Measurements from ENCODE around the gene TM2D1.
"Not testable (repeated sequence)": the region's sequence is repeated elsewhere in the genome, so short reads cannot be mapped to it uniquely, and the experiment has no call there.

Gene TM2D1

GRCh38 chr1:61743716-61744580, 19.0 kb upstream of the TM2D1 start:
- no peak overlapping the region for H3K4me3 ChIP-seq (ENCODE audit: low read length)

GRCh38 chr1:61743431-61743705, 18.4 kb upstream of the TM2D1 start:
- WGBS (ENCODE audit: insufficient coverage, insufficient read length) = no CpG with 5 or more reads among the region's 5 CpGs
- no peak for DNase-seq (ENCODE audit: low read depth, low spot score)
- Histone ChIP-seq H3K4me3 (ENCODE audit: low read length) (peak overlapping the region; percentile 93; the same call in 1 of the 2 replicates), H3K4me1 (ENCODE audit: control insufficient read depth, insufficient read depth, low read length) (peaks cover 3% of the 10 kb centered on the region; the same call in 1 of the 2 replicates), H3K27ac (ENCODE audit: low read length) (no peak overlapping the region), H3K27me3 (ENCODE audit: control insufficient read depth, insufficient read depth, low read length) (no peaks in the 10 kb centered on the region), H3K36me3 (ENCODE audit: control insufficient read depth, insufficient read depth, low read length) (no peaks in the 10 kb centered on the region), H3K9me3 (ENCODE audit: control insufficient read depth, insufficient read depth, low read length) (no peaks in the 10 kb centered on the region)

More at GRCh38 chr1:61743716-61744580, 19.0 kb upstream of the TM2D1 start:
- Histone ChIP-seq H3K9me3 (ENCODE audit: control insufficient read depth, insufficient read depth, low read length) (no peaks in the 10 kb centered on the region), H3K36me3 (ENCODE audit: control insufficient read depth, insufficient read depth, low read length) (no peaks in the 10 kb centered on the region), H3K27me3 (ENCODE audit: control insufficient read depth, insufficient read depth, low read length) (no peaks in the 10 kb centered on the region), H3K27ac (ENCODE audit: low read length) (no peak overlapping the region), H3K4me1 (ENCODE audit: control insufficient read depth, insufficient read depth, low read length) (peaks cover 3% of the 10 kb centered on the region; the same call in 1 of the 2 replicates)
- no CpG with 5 or more reads among the region's 6 CpGs for WGBS (ENCODE audit: insufficient coverage, insufficient read length)
- no peak for DNase-seq (ENCODE audit: low read depth, low spot score)

GRCh38 chr1:61742620-61743430, 17.9 kb upstream of the TM2D1 start:
- H3K9me3 ChIP-seq (ENCODE audit: control insufficient read depth, insufficient read depth, low read length) = no peaks in the 10 kb centered on the region
- H3K36me3 ChIP-seq (ENCODE audit: control insufficient read depth, insufficient read depth, low read length) = no peaks in the 10 kb centered on the region
- H3K4me3 ChIP-seq (ENCODE audit: low read length) = peak overlapping the region; percentile 93
- peaks cover 3% of the 10 kb centered on the region; the same call in 1 of the 2 replicates for H3K4me1 ChIP-seq (ENCODE audit: control insufficient read depth, insufficient read depth, low read length)
- WGBS (ENCODE audit: insufficient coverage, insufficient read length) = no CpG with 5 or more reads among the region's 74 CpGs
- H3K27ac ChIP-seq (ENCODE audit: low read length) = no peak overlapping the region
- no peaks in the 10 kb centered on the region for H3K27me3 ChIP-seq (ENCODE audit: control insufficient read depth, insufficient read depth, low read length)
- DNase-seq (ENCODE audit: low read depth, low spot score) = no peak

GRCh38 chr1:61741711-61742619, 17.0 kb upstream of the TM2D1 start, which contains the start of gene PATJ:
TSS of gene PATJ (plus strand) at chr1:61742480. CDS start at chr1:61762893, 20,413 bp downstream.
- H3K27me3 ChIP-seq (ENCODE audit: control insufficient read depth, insufficient read depth, low read length) = no peaks in the 10 kb centered on the region
- H3K9me3 ChIP-seq (ENCODE audit: control insufficient read depth, insufficient read depth, low read length) = no peaks in the 10 kb centered on the region
- no peaks in the 10 kb centered on the region for H3K36me3 ChIP-seq (ENCODE audit: control insufficient read depth, insufficient read depth, low read length)
- DNase-seq (ENCODE audit: low read depth, low spot score) = peak; percentile 47
- no CpG with 5 or more reads among the region's 54 CpGs for WGBS (ENCODE audit: insufficient coverage, insufficient read length)
- H3K27ac ChIP-seq (ENCODE audit: low read length) = no peak within 1 kb of the TSS
- peaks cover 3% of the 10 kb centered on the region; the same call in 1 of the 2 replicates for H3K4me1 ChIP-seq (ENCODE audit: control insufficient read depth, insufficient read depth, low read length)
- peak within 1 kb of the TSS; percentile 93 for H3K4me3 ChIP-seq (ENCODE audit: low read length)

GRCh38 chr1:61740751-61741700, 16.1 kb upstream of the TM2D1 start:
- no peak for DNase-seq (ENCODE audit: low read depth, low spot score)
- H3K4me1 ChIP-seq (ENCODE audit: control insufficient read depth, insufficient read depth, low read length) = peaks cover 3% of the 10 kb centered on the region; the same call in 1 of the 2 replicates
- H3K36me3 ChIP-seq (ENCODE audit: control insufficient read depth, insufficient read depth, low read length) = no peaks in the 10 kb centered on the region
- no peak overlapping the region for H3K27ac ChIP-seq (ENCODE audit: low read length)
- no peaks in the 10 kb centered on the region for H3K27me3 ChIP-seq (ENCODE audit: control insufficient read depth, insufficient read depth, low read length)
- H3K4me3 ChIP-seq (ENCODE audit: low read length) = no peak overlapping the region; the same call in 1 of the 2 replicates
- no peaks in the 10 kb centered on the region for H3K9me3 ChIP-seq (ENCODE audit: control insufficient read depth, insufficient read depth, low read length)
- WGBS (ENCODE audit: insufficient coverage, insufficient read length) = no CpG with 5 or more reads among the region's 19 CpGs

GRCh38 chr1:61732726-61733125, 7.8 kb upstream of the TM2D1 start:
- WGBS (ENCODE audit: insufficient coverage, insufficient read length) = no CpG with 5 or more reads among the region's 3 CpGs
- no peaks in the 10 kb centered on the region for H3K27me3 ChIP-seq (ENCODE audit: control insufficient read depth, insufficient read depth, low read length)
- H3K27ac ChIP-seq (ENCODE audit: low read length) = no peak overlapping the region
- no peaks in the 10 kb centered on the region for H3K9me3 ChIP-seq (ENCODE audit: control insufficient read depth, insufficient read depth, low read length)
- DNase-seq (ENCODE audit: low read depth, low spot score) = no peak
- H3K36me3 ChIP-seq (ENCODE audit: control insufficient read depth, insufficient read depth, low read length) = no peaks in the 10 kb centered on the region
- no peak overlapping the region for H3K4me3 ChIP-seq (ENCODE audit: low read length)
- no peaks in the 10 kb centered on the region for H3K4me1 ChIP-seq (ENCODE audit: control insufficient read depth, insufficient read depth, low read length)

- not testable (repeated sequence) for H3K9me3 ChIP-seq (ENCODE audit: control insufficient read depth, insufficient read depth, low read length); DNase-seq (ENCODE audit: low read depth, low spot score); H3K4me1 ChIP-seq (ENCODE audit: control insufficient read depth, insufficient read depth, low read length); H3K36me3 ChIP-seq (ENCODE audit: control insufficient read depth, insufficient read depth, low read length); H3K27ac ChIP-seq (ENCODE audit: low read length); H3K4me3 ChIP-seq (ENCODE audit: low read length); H3K27me3 ChIP-seq (ENCODE audit: control insufficient read depth, insufficient read depth, low read length)
- WGBS (ENCODE audit: insufficient coverage, insufficient read length) = no CpG with 5 or more reads among the region's 1 CpG
Measured at GRCh38 chr1:61730679-61731078, 5.7 kb upstream of the TM2D1 start.

- Histone ChIP-seq H3K4me1 (ENCODE audit: control insufficient read depth, insufficient read depth, low read length) (0 out of 2 replicates have a peak, but pooled peaks cover 2% of the 10 kb centered on the region), H3K36me3 (ENCODE audit: control insufficient read depth, insufficient read depth, low read length) (no peaks in the 10 kb centered on the region), H3K4me3 (ENCODE audit: low read length) (no peak overlapping the region), H3K27me3 (ENCODE audit: control insufficient read depth, insufficient read depth, low read length) (no peaks in the 10 kb centered on the region), H3K9me3 (ENCODE audit: control insufficient read depth, insufficient read depth, low read length) (no peaks in the 10 kb centered on the region), H3K27ac (ENCODE audit: low read length) (no peak overlapping the region)
- WGBS (ENCODE audit: insufficient coverage, insufficient read length) = no CpG with 5 or more reads among the region's 3 CpGs
- no peak for DNase-seq (ENCODE audit: low read depth, low spot score)
Measured at GRCh38 chr1:61727544-61727943, 2.6 kb upstream of the TM2D1 start.

- H3K36me3 ChIP-seq (ENCODE audit: control insufficient read depth, insufficient read depth, low read length) = no peaks in the 10 kb centered on the region
- H3K27ac ChIP-seq (ENCODE audit: low read length) = no peak overlapping the region
- peak overlapping the region; percentile 67 for H3K4me3 ChIP-seq (ENCODE audit: low read length)
- no peaks in the 10 kb centered on the region for H3K9me3 ChIP-seq (ENCODE audit: control insufficient read depth, insufficient read depth, low read length)
- DNase-seq (ENCODE audit: low read depth, low spot score) = no peak
- 0 out of 2 replicates have a peak, but pooled peaks cover 2% of the 10 kb centered on the region for H3K4me1 ChIP-seq (ENCODE audit: control insufficient read depth, insufficient read depth, low read length)
- H3K27me3 ChIP-seq (ENCODE audit: control insufficient read depth, insufficient read depth, low read length) = no peaks in the 10 kb centered on the region
- WGBS (ENCODE audit: insufficient coverage, insufficient read length) = no CpG with 5 or more reads among the region's 3 CpGs
Measured at GRCh38 chr1:61724506-61724812, 482 bp downstream of the TM2D1 start.
